Natural killer cell (primary cell): Measurements from ENCODE around the gene DDR1. TPM values are rescaled to one million over a fixed set of nuclear protein-coding genes. Genes with fewer than 3 reads are reported as not detected.
A peak's percentile ranks its signal among the peaks of the same experiment; 100 is the strongest.

ENCODE experiments used
- ATAC-seq, 3 donors: fragments of 150-1000 bp in 2 of 3; fragments of 200-7000 bp in 1 of 3; cut with Tn5 transposase; 1 replicate in 1 of 3; 2 replicates in 2 of 3; pipeline ENCODE4 v1.10.0; 2021; ENCODE audit warnings: mild to moderate bottlenecking in 2 of 3, moderate library complexity in 2 of 3
- DNase-seq, 2 donors: peaks; one replicate each; pipeline versions ENCODE4 v3.0.0 to v3.0.0-alpha.2; 2013 to 2021; ENCODE audit warnings: mixed read lengths in 1 of 2
- H3K27ac ChIP-seq: one replicate; pipeline ENCODE4 v1.5.1; 2013; ENCODE audit warnings: mild to moderate bottlenecking, low read length
- H3K27me3 ChIP-seq: one replicate; pipeline ENCODE4 v1.6.1; 2013; ENCODE audit warnings: low read length; ENCODE audit not compliant: control insufficient read depth, insufficient read depth
- H3K36me3 ChIP-seq: one replicate; pipeline ENCODE4 v1.6.1; 2013; ENCODE audit warnings: low read length; ENCODE audit not compliant: control insufficient read depth, insufficient read depth
- H3K4me1 ChIP-seq: one replicate; pipeline ENCODE4 v1.6.1; 2013; ENCODE audit warnings: low read length; ENCODE audit not compliant: control insufficient read depth, insufficient read depth
- H3K4me3 ChIP-seq: one replicate; pipeline ENCODE4 v1.5.1; 2013; ENCODE audit warnings: low read length
- H3K9me3 ChIP-seq: one replicate; pipeline ENCODE4 v1.6.1; 2013; ENCODE audit warnings: low read length; ENCODE audit not compliant: control insufficient read depth, insufficient read depth
- H3K27ac Mint-ChIP-seq, 2 donors: one replicate each; pipeline ENCODE4 v1.8.0; 2022; ENCODE audit warnings: mild to moderate bottlenecking in 2 of 2, mixed read lengths in 2 of 2, moderate library complexity in 1 of 2
- H3K27me3 Mint-ChIP-seq, 2 donors: one replicate each; pipeline ENCODE4 v1.8.0; 2022; ENCODE audit warnings: low read depth in 2 of 2, mixed read lengths in 2 of 2
- H3K36me3 Mint-ChIP-seq: one replicate; pipeline ENCODE4 v1.8.0; 2022; ENCODE audit warnings: mixed read lengths
- H3K4me1 Mint-ChIP-seq, 2 donors: one replicate each; pipeline ENCODE4 v1.8.0; 2022; ENCODE audit warnings: mixed read lengths in 2 of 2
- H3K4me3 Mint-ChIP-seq: one replicate; pipeline ENCODE4 v1.8.0; 2022; ENCODE audit warnings: mild to moderate bottlenecking, moderate library complexity, mixed read lengths
- H3K9me3 Mint-ChIP-seq, 2 donors: one replicate each; pipeline ENCODE4 v1.8.0; 2022; ENCODE audit warnings: mixed read lengths in 2 of 2
- WGBS: methylation state at CpG from one replicate; pipeline ENCODE4 v1.1.7; 2013; ENCODE audit warnings: missing lambda C conversion rate; ENCODE audit not compliant: insufficient coverage; 5-methylcytosine and 5-hydroxymethylcytosine counted together
- intact Hi-C: fragments of 100-400 bp; cut with micrococcal nuclease; formaldehyde crosslinking; loops from one replicate; pipeline ENCODE4 v1.14.2; 2022
- total RNA-seq, 4 donors: library from RNA; stranded (reverse); fragments of 120-200 nt in 1 of 4; gene quantifications; one replicate each; pipeline versions ENCODE4 v1.2.3 to v1.2.4, GENCODE V29; 2013 to 2022
- TF ChIP-seq, protein P1 (sequence below): fragments of 200-600 bp; IDR thresholded peaks from one replicate; pipeline ENCODE4 v1.8.0; 2022; ENCODE audit warnings: antibody characterized with exemption

The DDR1 gene
- total RNA-seq, 3 donors from 2014 or later (not counting 1 experiment from before 2014, with no cell fraction given): 2.6 to 7.4 (median 5.2) TPM

DNA sequence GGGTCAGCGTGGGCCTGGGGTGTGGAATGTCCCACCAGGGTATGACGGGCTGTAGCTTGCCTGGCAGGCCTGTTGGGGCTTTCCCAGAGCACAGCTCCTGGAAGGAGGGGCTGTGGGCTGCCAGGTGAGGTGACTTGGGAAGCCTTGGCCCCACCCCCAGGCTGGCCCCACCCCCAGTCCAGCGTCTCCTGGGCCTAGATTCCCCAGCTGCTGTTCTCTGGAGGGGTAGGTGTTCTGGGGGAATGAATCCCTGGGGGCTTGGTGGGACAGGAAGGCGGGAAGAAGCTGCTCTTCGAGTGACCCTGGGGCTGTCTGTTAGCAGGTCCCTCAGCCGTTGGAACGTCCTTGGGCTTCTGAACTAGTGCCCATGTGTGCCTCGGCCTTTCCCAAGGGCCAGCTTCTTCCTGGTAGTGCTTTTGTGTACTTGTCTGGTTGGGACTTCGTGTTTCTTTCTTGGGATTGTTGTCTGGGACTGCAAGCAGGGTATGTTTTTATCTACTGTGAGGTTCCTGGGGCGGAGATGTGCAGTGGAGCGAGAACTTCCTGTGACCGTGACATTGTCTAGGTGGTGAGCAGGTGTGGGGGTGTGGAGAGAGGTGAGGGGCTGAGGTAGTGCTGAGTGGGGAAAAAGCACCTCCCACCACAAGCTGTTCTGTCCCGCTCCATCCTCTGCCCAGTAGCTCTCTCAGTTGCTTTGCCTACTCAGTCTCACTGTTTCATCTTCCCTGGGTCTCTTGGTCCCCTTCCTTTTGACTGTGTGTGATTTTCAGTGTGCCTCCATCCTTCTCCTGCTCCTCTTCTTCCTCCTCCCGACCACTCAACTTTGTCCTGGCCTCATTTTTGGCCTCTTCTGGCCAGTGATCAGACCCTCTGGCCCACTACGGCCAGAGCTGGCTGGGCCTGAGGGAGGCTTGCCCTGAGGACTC lies 1.3 kb upstream of the DDR1 start:
- no peak overlapping the region for H3K4me3 ChIP-seq
- intact Hi-C loops: no loop called here
- ATAC-seq: no peak

DNA sequence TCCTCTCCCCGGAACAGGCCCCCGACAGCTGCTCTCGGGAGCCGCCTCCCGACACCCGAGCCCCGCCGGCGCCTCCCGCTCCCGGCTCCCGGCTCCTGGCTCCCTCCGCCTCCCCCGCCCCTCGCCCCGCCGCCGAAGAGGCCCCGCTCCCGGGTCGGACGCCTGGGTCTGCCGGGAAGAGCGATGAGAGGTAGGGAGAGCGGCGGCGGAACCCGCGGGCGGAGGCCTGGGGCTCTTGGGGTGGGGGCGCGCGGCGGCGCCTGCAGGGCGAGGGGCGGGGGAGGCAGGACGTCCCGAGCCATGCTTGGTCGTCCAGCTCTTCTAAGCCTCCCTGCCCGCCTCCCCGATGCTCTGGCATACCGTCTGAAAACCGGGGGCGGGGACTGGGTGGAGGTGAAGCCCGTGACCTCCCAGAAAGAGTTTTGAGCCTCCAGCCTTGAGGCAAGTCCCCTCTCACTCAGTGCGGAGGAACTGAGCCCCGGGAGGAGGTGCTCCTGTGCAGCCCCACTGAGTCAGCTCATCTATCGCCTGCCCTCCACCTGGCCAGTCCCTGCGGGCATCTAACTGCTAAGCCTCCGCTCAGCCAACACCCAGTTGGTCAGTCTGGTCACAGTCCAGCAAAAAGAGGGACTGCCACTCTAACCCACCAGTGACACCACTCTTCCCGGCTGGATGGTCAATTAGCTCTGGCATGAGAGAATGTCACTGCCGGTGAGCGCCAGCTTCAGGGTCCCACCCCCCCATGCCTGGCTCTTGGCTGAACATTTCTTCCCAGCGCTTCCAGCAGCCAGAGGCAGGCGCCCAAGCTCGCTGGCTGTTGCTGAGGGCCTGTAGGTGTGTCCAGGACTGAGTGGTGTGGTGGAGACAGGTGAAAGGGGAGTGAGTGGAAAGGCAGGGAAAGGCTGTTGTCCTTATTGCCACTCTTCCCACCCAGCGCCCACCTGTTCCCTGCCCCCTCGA lies 482 bp downstream of the DDR1 start:
- peak in 1 of 2 donors; percentile 57 for DNase-seq
- intact Hi-C loops: no loop called here

More for the DNA sequence above, 1.3 kb upstream of the DDR1 start:
- DNase-seq: peak in 1 of 2 donors; percentile 48
- H3K27me3 Mint-ChIP-seq: peaks cover 7 to 28% of the 10 kb centered on the region in 2 donors
- peaks cover 19% of the 10 kb centered on the region for H3K4me1 ChIP-seq
- WGBS: 78% methylated on average over 15 of the region's 15 CpGs
- peaks cover 6% of the 10 kb centered on the region for H3K27me3 ChIP-seq
- H3K9me3 ChIP-seq: no peaks in the 10 kb centered on the region
- no peaks in the 10 kb centered on the region for H3K9me3 Mint-ChIP-seq
- peak overlapping the region; percentile 88 for H3K4me3 Mint-ChIP-seq
- no peak overlapping the region for H3K27ac ChIP-seq
- H3K27ac Mint-ChIP-seq: peak overlapping the region in 1 of 2 donors; percentile 68
- TF ChIP-seq, protein P1, sequence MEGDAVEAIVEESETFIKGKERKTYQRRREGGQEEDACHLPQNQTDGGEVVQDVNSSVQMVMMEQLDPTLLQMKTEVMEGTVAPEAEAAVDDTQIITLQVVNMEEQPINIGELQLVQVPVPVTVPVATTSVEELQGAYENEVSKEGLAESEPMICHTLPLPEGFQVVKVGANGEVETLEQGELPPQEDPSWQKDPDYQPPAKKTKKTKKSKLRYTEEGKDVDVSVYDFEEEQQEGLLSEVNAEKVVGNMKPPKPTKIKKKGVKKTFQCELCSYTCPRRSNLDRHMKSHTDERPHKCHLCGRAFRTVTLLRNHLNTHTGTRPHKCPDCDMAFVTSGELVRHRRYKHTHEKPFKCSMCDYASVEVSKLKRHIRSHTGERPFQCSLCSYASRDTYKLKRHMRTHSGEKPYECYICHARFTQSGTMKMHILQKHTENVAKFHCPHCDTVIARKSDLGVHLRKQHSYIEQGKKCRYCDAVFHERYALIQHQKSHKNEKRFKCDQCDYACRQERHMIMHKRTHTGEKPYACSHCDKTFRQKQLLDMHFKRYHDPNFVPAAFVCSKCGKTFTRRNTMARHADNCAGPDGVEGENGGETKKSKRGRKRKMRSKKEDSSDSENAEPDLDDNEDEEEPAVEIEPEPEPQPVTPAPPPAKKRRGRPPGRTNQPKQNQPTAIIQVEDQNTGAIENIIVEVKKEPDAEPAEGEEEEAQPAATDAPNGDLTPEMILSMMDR: no peak
- peaks cover 16 to 31% of the 10 kb centered on the region in 2 donors for H3K4me1 Mint-ChIP-seq
- no peaks in the 10 kb centered on the region for H3K36me3 ChIP-seq
- H3K36me3 Mint-ChIP-seq: no peaks in the 10 kb centered on the region

DNA sequence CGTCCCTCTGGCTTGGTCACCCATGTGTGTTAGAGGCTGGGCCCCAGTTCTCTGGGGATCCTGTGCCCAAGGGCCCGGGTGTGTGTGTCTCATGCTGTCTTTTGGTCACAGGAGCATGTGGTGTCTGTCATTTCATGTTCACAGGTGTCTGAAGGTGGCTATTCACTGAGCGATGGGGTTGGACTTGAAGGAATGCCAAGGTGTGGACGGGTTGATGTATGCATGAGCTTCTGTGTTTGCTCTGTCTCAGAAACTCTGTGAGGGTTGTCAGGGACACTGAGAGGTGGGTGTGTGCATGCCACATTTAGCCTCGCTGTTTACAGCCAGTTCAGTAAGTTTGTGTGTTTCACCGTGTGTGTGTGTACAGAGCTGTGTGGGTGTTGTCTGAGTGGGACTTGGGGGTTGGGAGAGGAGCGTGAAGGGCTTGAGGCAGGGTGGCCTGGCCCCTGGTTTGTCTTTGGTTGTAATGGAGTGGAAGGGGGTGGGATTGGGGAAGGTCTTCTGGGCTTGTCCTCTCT lies 1.2 kb downstream of the DDR1 start:
- H3K27ac ChIP-seq: no peak overlapping the region
- no peaks in the 10 kb centered on the region for H3K36me3 Mint-ChIP-seq
- WGBS: 73% methylated on average over 7 of the region's 7 CpGs
- peaks cover 6% of the 10 kb centered on the region for H3K27me3 ChIP-seq
- TF ChIP-seq, protein P1: no peak
- peak in 1 of 2 donors; percentile 34 for DNase-seq
- peaks cover 16 to 31% of the 10 kb centered on the region in 2 donors for H3K4me1 Mint-ChIP-seq
- no peak overlapping the region for H3K27ac Mint-ChIP-seq
- H3K9me3 ChIP-seq: no peaks in the 10 kb centered on the region
- H3K27me3 Mint-ChIP-seq: peaks cover 7 to 28% of the 10 kb centered on the region in 2 donors
- no peaks in the 10 kb centered on the region for H3K36me3 ChIP-seq
- no peak for ATAC-seq
- intact Hi-C loops: no loop called here
- H3K4me1 ChIP-seq: peaks cover 16% of the 10 kb centered on the region
- no peak overlapping the region for H3K4me3 ChIP-seq
- H3K4me3 Mint-ChIP-seq: peak overlapping the region; percentile 85
- no peaks in the 10 kb centered on the region for H3K9me3 Mint-ChIP-seq

More for the DNA sequence above, 482 bp downstream of the DDR1 start:
- peak; percentile 49 to 62 (median 56) for ATAC-seq
- H3K27me3 Mint-ChIP-seq: peaks cover 7 to 28% of the 10 kb centered on the region in 2 donors
- Histone ChIP-seq H3K36me3 (no peaks in the 10 kb centered on the region), H3K9me3 (no peaks in the 10 kb centered on the region), H3K27me3 (peaks cover 6% of the 10 kb centered on the region), H3K4me3 (peak overlapping the region; percentile 36), H3K27ac (no peak overlapping the region), H3K4me1 (peaks cover 16% of the 10 kb centered on the region)
- H3K4me1 Mint-ChIP-seq: peaks cover 16 to 31% of the 10 kb centered on the region in 2 donors
- no peaks in the 10 kb centered on the region for H3K36me3 Mint-ChIP-seq
- TF ChIP-seq, protein P1: no peak
- H3K27ac Mint-ChIP-seq: peak overlapping the region in 1 of 2 donors; percentile 29
- WGBS: 13% methylated on average over 59 of the region's 59 CpGs
- no peaks in the 10 kb centered on the region for H3K9me3 Mint-ChIP-seq
- peak overlapping the region; percentile 85 for H3K4me3 Mint-ChIP-seq
